Measurements from ENCODE around the gene FRMD5.

The FRMD5 gene

GRCh38 chr15:44101286-44101685 lies 93.8 kb downstream of the FRMD5 start:
- no peak for TF ChIP-seq CTCF (conservative IDR thresholded peaks at IDR 0.05; ENCODE audit: low read length)

GRCh38 chr15:44099671-44100070 lies 95.4 kb downstream of the FRMD5 start:
- peak; percentile 65 for DNase-seq (ENCODE audit: low read depth)
- TF ChIP-seq CTCF (conservative IDR thresholded peaks at IDR 0.05; ENCODE audit: low read length) = no peak
- no peak overlapping the region for H3K4me3 ChIP-seq (ENCODE audit: low read length)

More at GRCh38 chr15:44101286-44101685, 93.8 kb downstream of the FRMD5 start:
- peak; percentile 77 for DNase-seq (ENCODE audit: low read depth)
- no peak overlapping the region for H3K4me3 ChIP-seq (ENCODE audit: low read length)

- DNase-seq (ENCODE audit: low read depth) = no peak
- H3K4me3 ChIP-seq (ENCODE audit: low read length) = no peak overlapping the region
- no peak for TF ChIP-seq CTCF (conservative IDR thresholded peaks at IDR 0.05; ENCODE audit: low read length)
Observed at GRCh38 chr15:44097552-44097951, 97.5 kb downstream of the FRMD5 start.

GRCh38 chr15:44096596-44096995 lies 98.5 kb downstream of the FRMD5 start:
- no peak for DNase-seq (ENCODE audit: low read depth)
- TF ChIP-seq CTCF (conservative IDR thresholded peaks at IDR 0.05; ENCODE audit: low read length) = no peak
- no peak overlapping the region for H3K4me3 ChIP-seq (ENCODE audit: low read length)

GRCh38 chr15:44094781-44095180 lies 100.3 kb downstream of the FRMD5 start:
- TF ChIP-seq CTCF (conservative IDR thresholded peaks at IDR 0.05; ENCODE audit: low read length) = no peak
- no peak for DNase-seq (ENCODE audit: low read depth)
- H3K4me3 ChIP-seq (ENCODE audit: low read length) = no peak overlapping the region

GRCh38 chr15:44093836-44094235 lies 101.2 kb downstream of the FRMD5 start:
- H3K4me3 ChIP-seq (ENCODE audit: low read length) = no peak overlapping the region
- no peak for DNase-seq (ENCODE audit: low read depth)
- no peak for TF ChIP-seq CTCF (conservative IDR thresholded peaks at IDR 0.05; ENCODE audit: low read length)

- H3K4me3 ChIP-seq (ENCODE audit: low read length) = no peak overlapping the region
- no peak for TF ChIP-seq CTCF (conservative IDR thresholded peaks at IDR 0.05; ENCODE audit: low read length)
- peak; percentile 79 for DNase-seq (ENCODE audit: low read depth)
Observed at GRCh38 chr15:44092221-44092620, 102.8 kb downstream of the FRMD5 start.
